ENCODE data around the gene SNAPC3.

GRCh38 chr9:15501803-15502202 lies 79.1 kb downstream of the SNAPC3 start:
- TF ChIP-seq USF1 (IDR thresholded peaks at IDR 0.05) (no peak), TAF1 (IDR thresholded peaks at IDR 0.05; ENCODE audit: low read depth) (no peak), CREB1 (IDR thresholded peaks at IDR 0.05; ENCODE audit: low read depth) (no peak), YY1 (IDR thresholded peaks at IDR 0.05; ENCODE audit: low read depth) (no peak), EP300 (IDR thresholded peaks at IDR 0.05; ENCODE audit: borderline replicate concordance) (no peak), REST (IDR thresholded peaks at IDR 0.05; ENCODE audit: low read depth) (no peak), CEBPB (IDR thresholded peaks at IDR 0.05) (no peak), RAD21 (IDR thresholded peaks at IDR 0.05; ENCODE audit: low read depth) (no peak), MAX (IDR thresholded peaks at IDR 0.05) (no peak), EGR1 (IDR thresholded peaks at IDR 0.05) (no peak), TCF12 (IDR thresholded peaks at IDR 0.05; ENCODE audit: low read depth) (no peak), FOXM1 (IDR thresholded peaks at IDR 0.05; ENCODE audit: borderline replicate concordance, low read depth) (no peak), TEAD4 (IDR thresholded peaks at IDR 0.05) (no peak)

All from Ishikawa (cell line).